Right ventricle myocardium inferior (tissue), 1 donor: ENCODE data around the gene SLC12A4. TPM values are rescaled to one million over a fixed set of nuclear protein-coding genes. Genes with fewer than 3 reads are reported as not detected.
"Not testable (repeated sequence)": the region's sequence is repeated elsewhere in the genome, so short reads cannot be mapped to it uniquely, and the experiment has no call there.

ENCODE experiments used
- ATAC-seq: fragments of 200-7000 bp; cut with Tn5 transposase; one replicate; pipeline ENCODE4 v1.9.1; 2020; ENCODE audit warnings: mild to moderate bottlenecking, moderate library complexity
- DNase-seq: peaks from one replicate; pipeline ENCODE4 v3.0.0; 2021; ENCODE audit errors: missing footprints
- intact Hi-C: fragments of 100-400 bp; cut with DNase I; formaldehyde crosslinking; loops from one replicate; pipeline ENCODE4 v1.11.0; 2022
- total RNA-seq: library from RNA; stranded (reverse); fragmentation: NEBNext Ultra II Directional; extraction: Animal tissue kit (Norgen Biotek cat#: 25700); gene quantifications from one replicate; pipeline ENCODE4 v1.2.1, GENCODE V29; 2021
- donor health status: DM: no; HTN: yes; CAD: no; lungs with severe emphysema.

Gene SLC12A4
- total RNA-seq, 1 donor from 2014 or later: 97.5 TPM

- intact Hi-C loops: no loop called here
- ATAC-seq (no peak), DNase-seq (no peak)
Measured at GRCh38 chr16:67990018-67990386, 21.6 kb upstream of the SLC12A4 start.

GRCh38 chr16:67989322-67990017, 21.0 kb upstream of the SLC12A4 start:
- no peak for ATAC-seq
- intact Hi-C loops: loop anchor here (5.0 kb wide), 1 partner anchor 47 kb away; the partner anchor contains the start of gene LCAT
- DNase-seq: no peak

- DNase-seq (no peak), ATAC-seq (no peak)
- intact Hi-C loops: loop anchor here (5.0 kb wide), 1 partner anchor 46 kb away; the partner anchor contains the start of gene LCAT
Measured at GRCh38 chr16:67988675-67989074, 20.2 kb upstream of the SLC12A4 start.

GRCh38 chr16:67987460-67988160, 19.2 kb upstream of the SLC12A4 start:
- peak; percentile 37 for ATAC-seq
- intact Hi-C loops: loop anchor here (5.0 kb wide), 1 partner anchor 45 kb away; the partner anchor contains the start of gene LCAT
- DNase-seq: no peak

- intact Hi-C loops: loop anchor here (5.0 kb wide), 1 partner anchor 45 kb away; the partner anchor contains the start of gene LCAT
- no peak for ATAC-seq
- no peak for DNase-seq
Measured at GRCh38 chr16:67986949-67987348, 18.5 kb upstream of the SLC12A4 start.

GRCh38 chr16:67982011-67982696, 13.7 kb upstream of the SLC12A4 start:
- ATAC-seq: no peak

GRCh38 chr16:67979955-67980678, 11.7 kb upstream of the SLC12A4 start, which contains the start of gene DPEP3:
Gene DPEP3, minus strand, starts transcription at chr16:67980499. Its CDS starts 119 bp downstream, at chr16:67980380.
- intact Hi-C loops: no loop called here
- DNase-seq: no peak
- ATAC-seq: no peak

More at GRCh38 chr16:67982011-67982696, 13.7 kb upstream of the SLC12A4 start:
- intact Hi-C loops: no loop called here
- peak; percentile 28 for DNase-seq

GRCh38 chr16:67977469-67978227, 9.2 kb upstream of the SLC12A4 start:
- intact Hi-C loops: no loop called here
- DNase-seq (no peak), ATAC-seq (peak; percentile 47)

GRCh38 chr16:67977005-67977404, 8.6 kb upstream of the SLC12A4 start:
- no peak for ATAC-seq
- no peak for DNase-seq
- intact Hi-C loops: no loop called here

- intact Hi-C loops: no loop called here
- DNase-seq (no peak), ATAC-seq (no peak)
Measured at GRCh38 chr16:67976205-67976604, 7.8 kb upstream of the SLC12A4 start.

- ATAC-seq (no peak), DNase-seq (peak; percentile 14)
- intact Hi-C loops: no loop called here
Measured at GRCh38 chr16:67975321-67976105, 7.1 kb upstream of the SLC12A4 start.

GRCh38 chr16:67972285-67972684, 3.8 kb upstream of the SLC12A4 start:
- intact Hi-C loops, ATAC-seq: not testable (repeated sequence)
- DNase-seq: peak; percentile 4

GRCh38 chr16:67971111-67971510, 2.7 kb upstream of the SLC12A4 start:
- intact Hi-C loops: no loop called here
- ATAC-seq (no peak), DNase-seq (peak; percentile 3)

- no peak for DNase-seq
- intact Hi-C loops: loop anchor here (2.0 kb wide), 1 partner anchor 33 kb away; the partner anchor contains the start of gene PSMB10
- no peak for ATAC-seq
Measured at GRCh38 chr16:67969254-67970039, 1.0 kb upstream of the SLC12A4 start.

- intact Hi-C loops: loop anchor here (2.0 kb wide), 1 partner anchor 31 kb away; the partner anchor contains the start of gene PSMB10
- DNase-seq (no peak), ATAC-seq (peak; percentile 38)
Measured at GRCh38 chr16:67967958-67968399, 458 bp downstream of the SLC12A4 start.

GRCh38 chr16:67967183-67967957, 1.1 kb downstream of the SLC12A4 start:
- ATAC-seq (no peak), DNase-seq (no peak)
- intact Hi-C loops: no loop called here
